ENCODE data around the gene TLCD3A.
"Not testable (repeated sequence)": the region's sequence is repeated elsewhere in the genome, so short reads cannot be mapped to it uniquely, and the experiment has no call there.

Gene TLCD3A

DNA sequence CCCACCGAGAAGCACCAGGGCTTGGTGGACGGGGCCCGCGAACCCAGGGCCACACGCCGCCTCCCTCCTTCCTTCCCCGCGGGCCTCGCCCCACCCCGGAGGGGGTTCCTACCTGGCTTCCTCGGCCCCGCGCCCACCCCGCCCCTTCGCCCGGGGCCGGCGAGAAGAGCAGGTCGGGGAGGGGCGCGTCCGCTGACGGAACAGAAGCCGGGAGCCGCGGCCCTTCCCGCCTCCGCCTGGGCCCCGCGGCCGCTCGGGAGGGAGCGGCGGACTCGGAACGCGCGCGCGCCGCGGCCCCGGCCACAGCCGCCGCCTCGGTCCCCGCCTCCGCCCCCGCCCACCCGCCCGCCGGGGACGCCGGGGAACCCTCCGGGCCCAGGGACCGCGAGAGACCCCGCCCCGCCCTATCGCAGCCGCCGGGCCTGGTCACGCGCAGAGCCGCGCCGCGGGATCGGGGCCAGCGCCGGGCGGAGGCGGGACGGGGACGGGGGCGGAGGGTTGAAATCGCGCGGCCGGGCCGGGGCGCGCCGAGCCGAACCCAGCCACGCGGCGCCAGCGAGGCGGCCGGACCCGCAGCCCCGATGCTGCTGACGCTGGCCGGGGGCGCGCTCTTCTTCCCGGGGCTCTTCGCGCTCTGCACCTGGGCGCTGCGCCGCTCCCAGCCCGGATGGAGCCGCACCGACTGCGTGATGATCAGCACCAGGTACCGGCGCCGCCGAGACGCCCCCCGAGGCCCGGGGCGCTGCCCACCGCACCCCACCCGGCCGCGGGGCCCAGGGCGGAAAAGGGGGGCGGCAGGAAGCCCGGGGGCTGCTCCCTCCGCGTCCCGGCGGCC lies at the start of gene TLCD3A:
Gene TLCD3A (plus strand): TSS at position 530 of the 835 bp plus-strand sequence. CDS start 52 bp downstream, at position 582.
- Histone ChIP-seq H3K27ac (peak within 1 kb of the TSS; percentile 59 to 96 (median 89)), H3K4me3 (peak within 1 kb of the TSS; percentile 64 to 89 (median 74))

DNA sequence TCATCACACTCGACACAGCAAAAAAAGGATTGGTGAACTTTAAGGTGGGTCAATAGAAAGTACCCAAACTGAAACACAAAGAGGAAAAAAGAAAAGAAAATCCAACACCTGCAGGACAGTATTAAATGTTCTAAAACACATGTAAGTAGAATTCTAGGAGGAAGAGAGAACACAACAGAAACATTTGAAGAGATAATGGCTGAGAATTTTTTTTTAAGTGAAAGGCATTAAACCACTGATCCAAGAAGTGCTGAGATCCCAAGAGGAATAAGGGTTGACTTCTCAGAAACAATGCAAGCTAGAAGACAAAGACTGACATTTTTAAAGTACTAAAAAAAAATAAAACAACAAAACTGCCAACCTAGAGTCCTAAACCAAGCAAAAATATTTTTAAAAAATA lies 49.4 kb upstream of the TLCD3A start:
- Histone ChIP-seq H3K27ac (no peak overlapping the region), H3K4me3 (no peak overlapping the region)

DNA sequence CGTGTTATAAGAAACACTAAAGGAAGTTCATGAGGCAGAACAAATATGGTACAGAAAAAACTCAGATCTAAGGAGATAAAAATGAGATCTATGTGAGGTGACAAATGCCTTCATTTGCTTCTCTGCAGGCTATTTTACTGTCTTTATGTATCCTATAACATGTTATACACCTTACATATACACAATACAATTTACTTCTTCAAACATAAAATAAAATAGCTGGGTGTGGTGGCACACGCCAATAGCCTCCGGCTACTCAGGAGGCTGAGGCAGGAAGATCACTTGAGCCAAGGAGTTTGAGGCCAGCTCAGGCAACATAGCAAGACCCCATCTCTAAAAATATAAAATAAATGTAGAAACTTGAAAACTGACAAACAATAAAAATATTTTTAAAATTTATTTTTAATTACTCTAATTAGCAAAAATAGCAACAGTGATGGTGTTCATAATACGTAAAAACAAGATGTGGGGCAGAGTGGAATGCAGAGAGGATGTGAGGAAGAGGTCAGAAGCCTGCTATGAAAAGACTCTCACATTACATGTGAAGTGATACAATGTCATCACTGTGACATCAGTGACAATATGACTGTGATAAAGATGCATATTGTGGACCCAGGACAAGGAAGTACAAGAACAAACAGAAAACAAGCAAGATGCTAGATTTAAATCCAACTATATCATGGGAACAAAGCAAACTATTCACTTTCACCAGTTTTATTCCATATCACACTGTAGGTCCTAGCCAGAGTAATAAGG lies 48.7 kb upstream of the TLCD3A start:
- Histone ChIP-seq H3K4me3 (no peak overlapping the region), H3K27ac (no peak overlapping the region)

DNA sequence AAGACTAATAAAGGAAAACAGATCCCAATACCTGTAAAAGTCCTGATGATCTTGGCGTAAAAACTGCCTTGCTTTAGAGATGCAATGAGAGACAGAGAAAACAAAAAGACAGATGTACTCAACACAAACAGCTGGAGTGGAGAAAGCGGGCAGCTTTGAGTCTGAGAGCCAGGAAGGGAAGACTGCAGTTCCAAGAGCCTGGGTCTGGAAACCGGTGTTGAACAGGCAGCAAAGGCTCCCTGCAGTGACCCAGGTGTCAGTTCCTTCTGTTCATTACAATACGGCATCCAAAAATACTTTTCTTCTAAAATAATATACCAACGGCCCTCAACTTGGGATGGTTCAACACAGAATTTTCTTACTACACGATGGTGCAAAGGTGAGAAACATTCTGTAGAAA lies 47.4 kb upstream of the TLCD3A start:
- Histone ChIP-seq H3K4me3 (no peak overlapping the region), H3K27ac (no peak overlapping the region)

DNA sequence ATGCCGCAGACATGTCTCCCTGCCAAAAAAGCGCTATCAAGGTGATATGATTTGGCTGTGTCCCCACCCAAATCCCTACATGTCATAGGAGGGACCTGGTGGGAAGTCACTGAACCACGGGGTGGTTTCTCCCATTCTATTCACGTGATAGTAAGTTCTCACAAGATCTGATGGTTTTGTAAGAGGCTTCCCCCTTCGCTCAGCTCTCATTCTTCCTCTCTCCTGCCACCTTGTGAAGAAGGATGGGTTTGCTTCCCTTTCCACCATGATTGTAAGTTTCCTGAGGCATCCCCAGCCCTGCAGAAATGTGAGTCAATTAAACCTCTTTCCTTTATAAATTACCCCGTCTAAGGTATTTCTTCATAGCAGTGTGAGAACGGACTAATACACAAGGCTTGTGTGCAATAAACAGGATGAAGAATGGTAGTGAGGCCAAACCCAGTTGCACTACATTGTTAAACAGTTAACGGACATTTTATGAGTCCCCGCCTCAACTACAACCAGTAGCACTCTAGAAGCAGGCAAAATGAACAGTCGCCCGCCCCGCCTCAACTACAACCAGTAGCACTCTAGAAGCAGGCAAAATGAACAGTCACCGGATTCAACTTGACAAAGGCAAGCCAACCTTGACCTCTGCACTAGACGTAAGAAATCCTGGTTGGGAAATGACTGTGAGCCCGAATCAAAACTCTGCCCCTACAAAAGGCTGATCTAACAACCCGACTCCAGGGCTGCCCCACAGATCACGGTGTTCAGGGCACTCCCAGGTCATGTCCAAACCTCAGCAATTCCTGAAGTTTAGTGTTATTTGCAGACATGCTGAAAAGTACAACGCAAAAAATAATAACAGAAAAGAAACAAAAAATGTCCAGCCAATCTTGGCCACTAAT lies 44.1 kb upstream of the TLCD3A start:
- H3K27ac ChIP-seq, result no peak overlapping the region
- no peak overlapping the region for H3K4me3 ChIP-seq

DNA sequence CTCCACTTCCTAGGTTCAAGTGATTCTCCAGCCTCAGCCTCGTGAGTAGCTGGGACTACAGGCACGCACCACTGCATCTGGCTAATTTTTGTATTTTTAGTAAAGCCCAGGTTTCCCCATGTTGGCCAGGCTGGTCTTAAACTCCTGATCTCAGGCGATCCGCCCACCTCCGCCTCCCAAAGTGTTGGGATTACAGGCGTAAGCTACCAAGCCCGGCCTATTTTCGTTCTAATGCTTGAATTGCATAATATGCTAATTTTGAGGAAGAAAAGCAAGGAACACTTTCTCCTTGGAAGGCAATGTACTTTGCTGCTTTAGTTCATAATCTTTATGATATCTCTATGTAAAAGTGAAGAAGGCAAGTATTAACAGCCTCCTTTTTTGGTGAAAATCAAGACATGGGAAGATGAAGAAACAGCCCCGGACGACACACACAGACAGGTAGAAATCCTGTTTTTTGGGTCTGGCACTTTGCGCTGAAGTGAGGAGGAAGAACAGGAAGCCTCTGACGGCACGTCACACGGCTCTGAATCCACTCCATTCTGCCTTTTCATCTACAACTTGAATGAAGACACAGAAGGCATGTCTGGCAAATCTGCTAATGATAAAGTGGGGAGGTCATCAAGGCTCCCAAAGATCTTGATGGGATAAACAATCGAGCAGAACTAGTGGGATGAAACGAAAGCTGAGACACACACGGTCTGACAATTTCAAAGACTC lies 42.7 kb upstream of the TLCD3A start:
- peak overlapping the region in 1 of 21 experiments; percentile 14 for H3K27ac ChIP-seq
- H3K4me3 ChIP-seq, result peak overlapping the region in 1 of 7 experiments; percentile 15

DNA sequence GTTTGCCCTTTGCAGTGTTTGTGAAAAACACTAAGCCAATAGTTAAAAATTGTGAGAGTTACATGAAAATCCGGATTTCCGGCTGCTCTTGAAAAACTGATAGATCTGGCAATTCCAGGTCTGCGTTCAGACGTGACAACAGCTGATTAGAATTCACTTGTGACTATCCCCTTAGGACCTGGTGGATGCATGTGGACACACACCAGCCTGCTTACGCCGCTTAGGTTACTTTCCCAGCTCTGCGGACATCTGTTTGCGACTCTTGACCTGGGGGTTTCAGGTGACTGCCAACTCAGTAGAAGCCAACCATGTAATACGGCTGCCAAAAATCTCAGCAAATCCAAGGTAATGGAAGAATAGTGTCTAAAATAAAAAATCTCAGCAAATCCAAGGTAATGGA lies 42.0 kb upstream of the TLCD3A start:
- Histone ChIP-seq H3K4me3 (peak overlapping the region in 1 of 7 experiments; percentile 15), H3K27ac (peak overlapping the region in 1 of 21 experiments; percentile 14)

DNA sequence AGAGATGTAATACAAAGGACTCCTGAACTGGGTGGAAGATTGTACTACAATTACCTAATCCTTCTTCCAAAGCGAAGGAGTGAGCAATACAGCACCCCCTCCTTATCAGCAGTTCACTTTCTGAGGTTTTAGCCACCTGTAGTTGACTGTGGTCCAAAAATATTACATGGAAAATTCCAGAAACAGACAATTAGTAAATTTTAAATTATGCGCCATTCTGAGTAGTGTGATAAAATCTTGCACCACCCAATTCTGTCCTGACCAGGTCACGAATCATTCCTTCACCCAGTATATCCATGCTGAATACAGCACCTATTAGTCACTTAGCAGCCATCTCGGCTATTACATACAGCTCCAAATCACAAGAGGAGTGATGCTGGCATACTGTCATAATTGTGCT lies 41.0 kb upstream of the TLCD3A start:
- no peak overlapping the region for H3K27ac ChIP-seq
- no peak overlapping the region for H3K4me3 ChIP-seq

DNA sequence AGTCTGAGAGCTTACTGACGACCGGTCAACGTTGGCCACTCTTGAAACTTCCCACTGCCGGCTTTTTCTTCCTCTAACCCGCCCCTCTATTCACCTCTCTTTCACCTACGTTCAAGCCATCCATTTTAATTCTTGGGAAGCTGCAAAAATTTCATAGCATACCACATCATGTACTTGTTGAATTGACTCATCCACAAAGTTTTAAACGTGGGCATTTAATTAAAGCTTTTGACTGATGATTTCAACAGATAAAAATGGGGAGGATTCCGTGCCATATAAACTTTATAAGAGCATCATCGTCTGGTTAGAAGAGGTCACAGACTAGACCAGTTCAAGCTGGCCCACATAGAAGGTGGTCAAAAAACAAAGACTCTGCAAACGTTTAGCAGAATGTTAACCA lies 40.3 kb upstream of the TLCD3A start:
- Histone ChIP-seq H3K4me3 (no peak overlapping the region), H3K27ac (no peak overlapping the region)

DNA sequence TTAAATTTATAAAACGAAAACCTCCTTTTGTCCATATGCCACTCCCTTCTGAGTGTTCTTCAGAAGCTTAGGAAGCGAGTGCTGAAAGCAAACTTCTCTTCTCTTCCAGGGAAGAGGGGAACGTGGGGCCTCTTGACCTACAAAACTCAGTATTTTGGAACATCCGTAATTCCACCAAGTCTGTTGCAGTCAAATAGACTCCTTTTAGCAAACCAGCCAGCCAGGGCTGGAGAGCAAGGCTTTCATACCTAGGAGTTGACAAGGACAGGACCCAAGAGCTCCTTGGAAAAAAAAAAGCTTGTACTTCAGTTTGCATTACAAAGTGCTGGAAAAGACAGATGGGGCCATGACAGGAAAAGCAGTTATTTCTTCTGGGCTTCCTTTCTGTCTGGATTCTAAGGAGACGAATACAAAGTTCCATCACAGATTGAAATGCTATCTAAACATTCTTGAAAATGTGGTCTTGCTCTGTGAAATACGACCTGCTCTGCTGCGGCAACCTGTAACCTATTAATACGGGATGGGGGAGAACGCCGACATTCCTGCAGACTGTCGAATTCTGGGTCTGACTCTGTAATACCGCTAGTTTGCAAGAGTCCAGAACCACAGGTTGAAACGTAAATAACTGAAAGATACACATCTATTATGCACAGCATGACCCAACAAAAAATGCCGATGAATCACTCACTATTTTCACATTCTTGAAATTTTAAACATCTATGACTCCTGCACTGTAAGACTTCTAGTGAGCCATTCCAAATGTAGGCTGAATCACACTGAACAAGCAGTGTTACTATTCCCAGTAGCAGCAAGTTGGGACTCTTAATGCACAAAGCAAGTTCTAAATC lies 38.4 kb upstream of the TLCD3A start:
- Histone ChIP-seq H3K4me3 (no peak overlapping the region), H3K27ac (no peak overlapping the region)

DNA sequence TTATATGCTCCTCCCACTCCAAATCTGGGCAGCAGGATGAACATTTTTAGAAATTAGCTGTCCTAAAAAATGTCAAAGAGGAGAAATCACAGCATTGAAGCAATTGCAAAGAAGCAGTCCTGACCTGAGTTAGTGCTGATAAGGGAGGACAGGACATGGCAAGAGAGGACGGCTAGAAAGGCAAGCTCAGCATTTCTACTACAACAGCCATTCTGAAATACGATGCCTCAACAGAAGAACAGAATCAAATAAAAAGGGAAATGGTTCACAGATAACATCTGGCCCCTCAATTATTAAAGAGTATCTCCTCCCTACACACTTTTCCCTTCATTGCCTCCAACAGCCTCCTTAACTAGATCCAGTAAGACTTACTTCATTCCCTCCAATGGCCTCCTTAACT lies 36.0 kb upstream of the TLCD3A start:
- Histone ChIP-seq H3K4me3 (no peak overlapping the region), H3K27ac (no peak overlapping the region)

DNA sequence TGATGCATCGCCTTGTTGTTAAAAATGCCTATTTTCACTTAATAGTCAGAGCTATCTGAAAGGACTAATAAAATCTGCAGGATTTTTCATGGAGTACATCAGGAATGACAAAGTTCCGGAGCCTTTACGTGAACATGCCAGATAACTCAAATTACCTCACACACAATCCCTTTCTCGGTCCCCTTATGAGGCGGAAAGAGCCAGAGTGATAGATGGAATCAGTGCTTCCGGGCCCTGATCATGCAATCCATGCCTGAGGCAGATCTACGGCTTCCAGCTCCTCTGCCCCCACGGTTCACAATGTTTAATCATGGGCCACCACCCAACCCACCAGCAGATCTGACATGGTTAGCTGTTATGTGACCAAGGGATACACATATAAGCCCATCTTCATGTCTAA lies 34.7 kb upstream of the TLCD3A start:
- no peak overlapping the region for H3K4me3 ChIP-seq

DNA sequence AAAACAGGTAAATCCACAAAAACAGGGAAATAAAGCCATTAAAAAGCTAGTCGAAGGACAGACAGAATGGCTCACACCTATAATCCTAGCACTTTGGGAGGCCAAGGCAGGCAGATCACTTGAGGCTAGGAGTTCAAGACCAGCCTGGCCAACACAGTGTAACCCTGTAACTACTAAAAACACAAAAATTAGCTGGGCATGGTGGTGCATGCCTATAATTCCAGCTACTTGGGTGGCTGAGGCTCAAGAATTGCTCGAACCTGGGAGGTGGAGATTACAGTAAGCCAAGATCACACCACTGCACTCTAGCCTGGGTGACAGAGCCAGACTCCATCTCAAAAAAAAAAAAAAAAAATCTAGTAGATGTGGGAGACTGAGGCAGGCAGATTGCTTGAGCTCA lies 34.3 kb upstream of the TLCD3A start:
- not testable (repeated sequence) for H3K4me3 ChIP-seq

More for the DNA sequence above, 34.7 kb upstream of the TLCD3A start:
- no peak overlapping the region for H3K27ac ChIP-seq

DNA sequence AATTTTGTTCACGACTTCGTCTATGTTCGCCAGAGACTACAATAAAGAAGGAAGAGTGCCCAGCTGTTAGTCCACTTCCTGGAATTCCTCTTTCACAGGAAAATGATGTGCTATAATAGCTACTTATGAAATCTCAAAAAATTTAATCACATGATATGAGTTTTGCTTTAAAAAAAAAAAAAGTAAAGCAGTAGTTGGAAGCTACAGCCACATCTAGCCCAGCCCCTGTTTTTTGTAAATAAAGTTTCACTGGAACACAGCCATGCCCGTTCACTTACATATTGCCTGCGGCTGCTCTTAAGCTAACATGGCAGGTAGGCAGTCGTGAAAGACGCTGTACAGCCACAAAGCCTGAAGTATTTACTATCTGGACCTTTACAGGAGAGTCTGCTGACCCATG lies 33.1 kb upstream of the TLCD3A start:
- H3K27ac ChIP-seq, result no peak overlapping the region
- H3K4me3 ChIP-seq, result no peak overlapping the region

More for the DNA sequence above, 34.3 kb upstream of the TLCD3A start:
- not testable (repeated sequence) for H3K27ac ChIP-seq

DNA sequence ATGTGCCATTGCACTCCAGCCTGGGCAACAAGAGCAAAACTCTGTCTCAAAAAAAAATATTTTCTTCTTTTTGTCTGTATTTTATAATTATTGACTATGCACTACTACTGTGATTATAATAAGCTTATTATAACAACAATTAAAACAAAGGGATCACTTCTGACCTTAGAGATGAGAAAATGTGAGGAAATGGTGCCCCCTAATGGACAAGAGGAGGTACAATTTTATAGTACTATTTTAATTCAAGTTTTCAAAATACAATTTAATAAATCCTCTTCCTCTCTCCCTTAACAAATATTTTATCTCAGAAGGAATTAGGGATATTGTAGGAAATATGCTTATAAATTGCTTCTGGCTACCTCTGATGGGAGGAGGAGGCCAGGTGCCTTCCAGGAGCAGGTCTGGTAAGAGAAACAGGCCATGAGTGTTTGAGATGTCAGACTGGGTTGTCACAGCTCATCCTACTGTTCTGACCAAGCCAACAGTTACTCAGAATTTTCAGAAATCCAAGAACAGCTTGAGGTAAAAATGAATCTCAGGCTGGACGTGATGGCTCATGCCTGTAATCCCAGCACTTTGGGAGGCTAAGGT lies 31.8 kb upstream of the TLCD3A start:
- no peak overlapping the region for H3K4me3 ChIP-seq
- H3K27ac ChIP-seq, result no peak overlapping the region

DNA sequence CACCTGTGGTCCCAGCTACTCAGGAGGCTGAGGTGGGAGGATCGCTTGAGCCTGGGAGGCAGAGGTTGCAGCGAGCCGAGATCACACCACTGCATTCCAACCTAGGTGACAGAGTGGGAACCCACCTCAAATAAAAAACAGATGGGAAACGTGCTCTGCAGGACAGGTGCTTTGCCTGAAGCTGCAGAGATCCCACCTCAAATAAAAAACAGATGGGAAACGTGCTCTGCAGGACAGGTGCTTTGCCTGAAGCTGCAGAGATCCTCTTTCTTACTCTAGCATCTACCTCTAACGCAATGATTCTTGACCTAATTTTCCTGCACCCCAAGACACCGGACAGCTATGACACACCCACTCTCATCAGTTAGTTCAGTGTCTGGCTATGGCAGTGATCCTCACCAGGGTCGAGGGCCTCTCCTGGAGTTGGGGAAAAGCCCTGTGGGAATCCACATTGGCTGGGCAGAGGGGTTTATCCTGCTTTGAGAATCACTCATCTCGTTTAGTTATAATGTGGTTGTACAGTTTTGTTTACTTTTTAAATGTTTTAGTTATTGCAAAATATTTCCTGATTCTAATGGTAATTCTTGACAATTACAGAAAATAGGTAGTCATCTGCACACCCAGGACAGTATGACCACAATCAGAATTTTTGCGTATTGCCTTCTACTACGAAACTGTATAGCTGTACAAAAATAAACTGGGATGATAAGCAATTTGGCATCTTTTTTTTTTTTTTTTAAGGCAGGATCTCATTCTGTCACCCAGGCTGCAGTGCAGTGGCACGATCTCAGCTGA lies 29.1 kb upstream of the TLCD3A start:
- Histone ChIP-seq H3K27ac (no peak overlapping the region), H3K4me3 (no peak overlapping the region)

DNA sequence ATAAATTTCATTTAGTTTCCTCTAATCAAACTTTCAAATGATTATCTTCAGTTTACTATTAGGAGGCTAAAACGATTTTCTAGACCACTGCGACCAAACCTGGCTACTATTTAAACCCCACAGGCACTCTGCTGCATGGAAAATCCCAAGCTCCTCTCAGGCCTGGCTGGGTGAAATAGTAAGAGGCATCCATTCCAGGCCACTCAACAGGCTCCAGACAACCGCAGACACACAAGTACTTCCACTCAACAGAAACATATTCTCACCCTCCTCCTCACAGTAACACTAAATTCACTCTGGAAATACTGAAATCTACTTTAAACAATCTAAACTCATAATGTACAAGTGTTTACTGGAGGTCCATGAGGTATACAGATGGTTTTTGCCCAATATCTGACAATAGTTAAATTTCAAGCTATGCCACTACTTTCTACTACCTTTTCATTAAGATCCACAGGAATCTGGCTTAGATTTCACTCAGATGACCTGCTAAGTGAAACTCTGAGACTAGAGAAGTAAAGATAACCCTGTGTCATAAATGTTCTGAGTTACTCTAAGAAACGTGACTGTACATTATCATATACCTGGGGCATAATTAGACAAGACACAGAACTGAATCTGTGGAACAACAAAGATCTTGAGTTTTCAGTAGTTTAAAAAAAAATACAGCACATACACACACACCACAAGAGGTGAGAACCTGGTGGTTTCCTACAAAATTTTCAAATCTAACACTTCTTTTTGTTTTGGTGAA lies 28.1 kb upstream of the TLCD3A start:
- H3K27ac ChIP-seq, result no peak overlapping the region

More for the DNA sequence above, 28.1 kb upstream of the TLCD3A start:
- no peak overlapping the region for H3K4me3 ChIP-seq
